HG03442 (cell line): Measurements from ENCODE around the gene F8.
A peak's percentile ranks its signal among the peaks of the same experiment; 100 is the strongest.
"Not testable (repeated sequence)": the region's sequence is repeated elsewhere in the genome, so short reads cannot be mapped to it uniquely, and the experiment has no call there.

Experiments
- ATAC-seq: cut with Tn5 transposase; IDR thresholded peaks from one replicate; pipeline ENCODE4 v1.9.1; 2021; ENCODE audit warnings: mild to moderate bottlenecking, moderate library complexity; ENCODE audit not compliant: unreplicated experiment

F8 gene

DNA sequence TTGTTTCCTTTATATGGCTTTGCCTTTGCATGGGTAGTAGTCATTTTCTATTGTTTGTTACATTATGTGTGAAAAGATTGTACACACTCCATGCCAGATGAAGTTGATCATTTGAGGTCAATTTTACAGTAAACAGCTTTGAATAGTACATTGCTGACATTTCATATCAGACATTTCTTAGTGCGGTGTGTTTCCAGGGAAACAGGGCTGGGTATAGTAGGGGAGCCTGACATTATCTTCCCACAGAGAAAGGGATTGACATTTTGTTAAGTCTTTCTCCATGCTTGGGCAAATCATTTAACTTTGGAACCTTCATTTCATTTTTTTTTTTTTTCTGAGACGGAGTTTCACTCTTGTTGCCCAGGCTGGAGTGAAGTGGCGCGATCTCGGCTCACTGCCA, 9.1 kb upstream of the F8 start:
- ATAC-seq = no peak

DNA sequence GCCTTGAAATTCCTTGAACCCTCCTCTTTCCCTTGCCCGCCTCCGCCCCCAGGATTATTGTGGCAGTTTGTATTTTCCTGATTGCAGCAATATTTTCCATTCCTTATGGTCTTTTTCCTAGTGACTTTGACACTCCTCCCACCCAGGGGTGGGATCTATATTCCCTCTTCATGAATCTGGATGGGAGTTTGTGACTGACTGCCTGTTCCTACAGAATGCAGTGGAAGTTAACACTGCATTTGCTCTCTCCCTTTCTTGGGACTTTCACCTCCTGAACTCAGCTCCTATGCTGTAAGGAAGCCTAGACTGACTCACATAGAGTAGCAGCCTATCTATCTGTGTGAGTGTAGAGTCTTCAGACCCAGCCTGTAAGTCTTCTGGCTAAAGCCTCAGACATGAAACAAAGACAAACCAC, 6.4 kb upstream of the F8 start:
- no peak for ATAC-seq

DNA sequence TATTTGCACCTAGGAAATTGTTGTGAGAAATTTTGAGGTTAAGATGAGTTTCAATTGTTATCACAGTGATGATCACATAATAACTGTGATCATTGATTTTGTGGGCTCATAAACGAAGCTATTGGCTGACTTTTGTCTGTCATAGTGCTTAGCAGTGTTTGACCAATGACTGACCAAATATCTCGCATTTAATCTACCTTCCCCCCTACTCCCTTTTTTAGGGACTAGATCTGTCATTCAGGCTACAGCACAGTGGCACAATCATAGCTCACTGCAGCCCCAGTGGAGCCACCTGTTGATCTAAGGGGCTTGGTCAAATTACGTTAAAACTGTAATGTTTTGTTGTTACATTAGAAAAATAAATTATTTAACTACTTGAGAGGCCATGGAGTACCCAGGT, 5.6 kb upstream of the F8 start:
- no peak for ATAC-seq

DNA sequence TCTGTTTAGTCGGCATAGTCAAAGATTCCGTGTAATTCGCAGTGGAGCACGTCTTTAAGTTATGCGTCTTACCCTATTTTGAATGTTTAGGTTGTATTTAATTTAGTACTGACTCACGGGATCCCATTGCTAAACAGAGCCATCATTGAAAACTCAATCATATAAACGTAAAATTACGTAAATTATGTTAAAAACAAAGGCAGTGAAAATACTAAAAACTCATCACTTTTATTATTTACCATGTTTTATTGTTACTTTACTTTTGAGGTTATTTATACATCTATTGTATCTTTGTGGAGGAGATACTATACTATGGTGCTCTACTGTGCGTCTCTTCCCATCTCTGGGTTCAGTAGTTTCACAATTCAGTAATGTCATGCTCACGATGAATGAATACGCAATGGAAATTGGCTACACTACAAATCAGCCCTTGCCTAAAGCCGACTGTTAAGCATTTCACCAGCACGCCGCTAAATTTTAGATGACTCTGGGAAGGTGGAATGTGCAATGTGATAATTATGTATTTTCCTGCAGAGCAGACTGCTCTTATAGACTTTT, 5.1 kb upstream of the F8 start:
- no peak for ATAC-seq

- peak; percentile 88 for ATAC-seq
Observed at GRCh38 chrX:155026727-155027508, 4.4 kb upstream of the F8 start, which contains the start of gene FUNDC2. TSS of gene FUNDC2 (plus strand) at chrX:155026844. CDS start at chrX:155026939, 95 bp downstream.

GRCh38 chrX:155026420-155026726, 3.9 kb upstream of the F8 start:
- ATAC-seq = no peak

DNA sequence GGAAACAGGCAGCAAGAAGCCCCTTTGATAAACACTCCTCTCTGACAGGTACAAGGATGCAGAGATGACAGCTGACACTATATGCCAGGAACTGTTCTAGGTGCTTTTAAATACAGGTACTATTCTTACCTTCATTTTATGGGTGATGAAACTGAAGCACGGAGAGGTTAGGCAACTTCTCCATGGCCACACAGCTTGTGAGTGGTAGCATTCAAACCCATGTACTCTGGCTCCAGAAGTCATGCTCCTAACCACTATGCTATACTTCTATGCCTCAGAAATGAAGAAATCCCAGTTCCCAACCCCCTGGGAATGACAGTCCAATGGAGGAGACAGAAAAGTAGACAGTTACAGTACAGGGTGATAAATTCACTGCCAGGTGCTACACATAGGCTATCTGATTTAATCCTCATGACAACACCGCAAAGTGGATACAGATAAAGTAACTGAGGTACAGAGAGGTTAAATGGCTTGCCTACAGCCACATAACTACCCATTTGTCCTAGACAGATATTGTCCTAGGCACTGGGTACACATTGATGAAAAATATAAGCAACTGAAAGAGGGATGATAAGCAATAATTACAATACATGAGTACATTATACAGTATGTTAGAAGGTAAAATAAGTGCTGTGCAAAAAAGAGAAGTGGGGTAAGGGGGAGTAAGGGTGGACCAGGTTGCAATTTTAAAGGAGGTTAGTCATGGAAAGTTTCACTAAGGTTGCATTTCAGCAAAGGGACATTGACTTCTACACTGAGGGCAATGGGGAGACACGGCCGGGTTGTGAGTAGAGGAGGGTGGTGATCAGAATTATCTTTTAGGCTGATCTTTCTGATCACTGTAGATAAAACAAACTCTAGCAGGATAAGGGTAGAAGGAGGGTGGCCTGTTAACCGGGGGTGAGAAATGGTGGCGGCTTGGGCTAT, 1.6 kb upstream of the F8 start:
- no peak for ATAC-seq

GRCh38 chrX:155020591-155020990, 1.9 kb downstream of the F8 start:
- no peak for ATAC-seq

GRCh38 chrX:155009994-155010472, 12.5 kb downstream of the F8 start:
- ATAC-seq = no peak

DNA sequence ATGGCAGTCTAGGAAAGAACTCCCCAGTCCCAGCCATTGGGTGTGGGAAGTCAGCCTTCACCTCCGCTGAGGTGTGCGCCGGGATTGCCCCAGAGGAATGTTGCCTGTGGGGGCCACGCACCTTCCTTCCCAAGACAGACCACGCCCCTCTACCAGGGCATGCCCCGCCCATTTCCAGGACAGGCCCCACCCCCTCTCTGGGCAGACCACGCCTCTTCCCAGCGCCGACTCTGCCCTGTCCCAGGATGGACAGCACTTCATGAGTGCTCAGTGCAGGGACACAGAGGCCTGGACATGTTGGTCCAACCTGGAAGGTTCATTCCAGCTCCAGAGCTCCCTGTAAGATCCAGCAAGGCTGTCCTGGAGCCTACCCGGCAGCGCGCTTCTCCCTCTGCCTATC, 13.9 kb downstream of the F8 start:
- not testable (repeated sequence) for ATAC-seq

DNA sequence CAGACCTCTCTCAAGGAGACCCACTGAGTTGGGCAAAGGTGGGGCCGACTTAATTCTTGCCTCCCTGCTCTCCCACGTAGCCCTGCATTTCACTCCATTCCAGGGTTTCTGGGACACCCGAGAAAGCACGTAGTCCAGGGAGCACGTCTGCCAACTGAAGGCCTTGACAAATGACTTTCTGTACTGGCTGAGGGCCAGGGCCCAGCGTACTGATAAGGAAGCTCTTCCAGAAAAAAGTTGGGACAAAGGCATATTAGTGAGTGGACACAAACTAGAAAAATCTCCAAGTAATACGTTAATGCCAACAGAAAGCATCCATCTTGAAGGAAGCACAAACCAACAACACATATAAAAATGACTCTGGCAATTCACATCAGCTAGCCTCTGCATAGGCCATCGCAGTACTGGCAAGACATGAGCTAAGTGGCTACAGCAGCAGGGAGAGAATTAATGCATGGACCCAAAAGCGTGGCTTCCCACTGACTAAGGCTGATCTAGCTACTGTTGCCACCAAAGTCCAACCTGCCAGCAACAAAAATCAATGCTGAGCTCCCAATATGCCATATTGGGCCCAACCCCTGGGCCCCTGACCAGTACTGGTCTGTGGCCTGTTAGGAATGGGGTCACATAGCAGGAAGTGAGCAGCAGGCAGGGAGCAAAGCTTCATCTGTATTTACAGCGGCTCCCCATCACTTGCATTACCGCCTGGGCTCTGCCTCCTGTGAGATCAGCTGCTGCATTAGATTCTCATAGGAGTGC, 15.4 kb downstream of the F8 start:
- ATAC-seq = not testable (repeated sequence)

GRCh38 chrX:155006379-155006778, 16.1 kb downstream of the F8 start:
- not testable (repeated sequence) for ATAC-seq

GRCh38 chrX:155005190-155005589, 17.3 kb downstream of the F8 start:
- no peak for ATAC-seq

DNA sequence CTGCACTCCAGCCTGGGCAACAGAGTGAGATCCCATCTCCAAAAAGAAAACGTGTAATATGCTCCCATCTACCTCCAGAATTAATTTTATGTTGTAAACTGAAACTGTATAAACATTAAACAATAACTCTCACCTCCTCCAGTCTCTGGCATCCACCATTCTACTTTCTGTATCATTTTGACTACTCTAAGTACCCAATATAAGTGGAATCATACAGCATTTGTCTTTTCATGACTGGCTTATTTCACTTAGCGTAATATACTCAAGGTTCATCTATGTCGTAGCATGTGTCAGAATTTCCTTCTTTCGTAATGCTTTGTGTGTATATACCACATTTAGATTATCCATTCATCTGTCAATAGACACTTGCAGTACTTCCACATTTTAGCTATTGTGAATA, 20.6 kb downstream of the F8 start:
- ATAC-seq = no peak

DNA sequence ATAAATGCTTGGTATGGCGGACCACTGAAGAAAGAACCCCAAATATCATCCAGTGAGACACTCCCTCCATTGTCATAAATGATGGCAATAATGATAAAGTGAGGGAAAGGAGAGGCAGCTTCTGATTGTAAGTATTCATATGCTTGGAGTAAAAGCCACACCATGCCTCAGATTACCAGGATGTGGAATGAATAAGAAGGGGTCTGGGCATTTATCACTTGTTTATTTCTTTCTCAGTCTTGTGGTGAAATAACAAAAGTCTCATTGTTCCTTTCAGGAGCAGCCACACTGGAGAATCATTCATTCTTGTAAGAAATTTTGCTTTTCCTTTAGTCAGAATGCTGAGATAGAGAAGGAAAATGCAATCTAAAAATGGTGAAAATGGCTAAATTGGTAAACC, 21.7 kb downstream of the F8 start:
- no peak for ATAC-seq

GRCh38 chrX:154998204-154998880, 24.2 kb downstream of the F8 start:
- no peak for ATAC-seq

GRCh38 chrX:154991476-154991875, 31.0 kb downstream of the F8 start:
- ATAC-seq = no peak

GRCh38 chrX:154991039-154991438, 31.5 kb downstream of the F8 start:
- peak; percentile 46 for ATAC-seq

GRCh38 chrX:154990496-154990895, 32.0 kb downstream of the F8 start:
- ATAC-seq = peak; percentile 68

DNA sequence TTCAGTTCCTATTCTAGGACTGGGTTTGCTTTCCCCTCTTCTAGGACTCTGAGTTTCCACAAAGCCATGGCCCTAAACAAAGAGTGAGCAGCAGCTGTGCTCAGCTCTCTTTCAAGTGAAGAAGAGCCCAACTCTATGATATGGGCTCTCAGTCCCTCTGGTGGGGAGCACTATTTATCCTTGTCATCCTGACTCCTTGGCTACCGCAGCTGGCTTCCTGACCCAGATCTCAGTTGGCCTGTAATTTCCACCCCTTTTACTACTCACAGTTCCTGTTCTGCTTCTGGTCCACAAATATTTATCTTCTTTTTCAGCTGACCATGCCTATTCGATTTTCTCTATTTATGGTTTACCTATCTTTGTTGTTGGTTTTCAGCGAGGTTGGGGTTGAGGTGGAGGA, 33.8 kb downstream of the F8 start:
- no peak for ATAC-seq
